Keratinocyte (primary cell): ENCODE data around the gene MATK. TPM values are rescaled to one million over a fixed set of nuclear protein-coding genes. Genes with fewer than 3 reads are reported as not detected.
"Not testable (repeated sequence)": the region's sequence is repeated elsewhere in the genome, so short reads cannot be mapped to it uniquely, and the experiment has no call there.

Experiments used
- DNase-seq: peaks from one replicate; pipeline ENCODE4 v3.0.0-alpha.2; 2011; ENCODE audit warnings: low read depth, missing footprints, low spot score
- FAIRE-seq: peaks from 2 replicates; lab custom pipeline; 2011; peaks lifted over from hg19 to GRCh38; lab: Jason Lieb, UNC
- H2AFZ ChIP-seq: 2 replicates; pipeline ENCODE4 v1.6.0; 2012; ENCODE audit warnings: low read length, control low read depth, inconsistent platforms; ENCODE audit not compliant: control insufficient read depth
- H3K27ac ChIP-seq: 2 replicates; pipeline ENCODE4 v1.5.1; 2011; ENCODE audit warnings: low read length; ENCODE audit not compliant: control insufficient read depth, insufficient read depth
- H3K27me3 ChIP-seq: 3 replicates; pipeline ENCODE4 v1.6.0; 2011; ENCODE audit warnings: low read length; ENCODE audit not compliant: control insufficient read depth, insufficient read depth; ENCODE audit errors: extremely low read depth
- H3K36me3 ChIP-seq, 2 experiments: 2 replicates in 1 of 2; 3 replicates in 1 of 2; pipeline ENCODE4 v1.5.1; 2011; ENCODE audit warnings: low read length in 2 of 2, mild to moderate bottlenecking in 1 of 2; ENCODE audit not compliant: control insufficient read depth in 2 of 2, insufficient read depth in 2 of 2; ENCODE audit errors: extremely low read depth in 1 of 2
- H3K4me1 ChIP-seq: 3 replicates; pipeline ENCODE4 v1.5.1; 2011; ENCODE audit warnings: low read length; ENCODE audit not compliant: control insufficient read depth, insufficient read depth; ENCODE audit errors: extremely low read depth
- H3K4me2 ChIP-seq: 3 replicates; pipeline ENCODE4 v1.6.0; 2011; ENCODE audit warnings: low read depth, low read length; ENCODE audit not compliant: control insufficient read depth, insufficient read depth; ENCODE audit errors: extremely low read depth
- H3K4me3 ChIP-seq, 3 experiments: fragments of 200-600 bp in 1 of 3; sonication (generic) in 1 of 3; 2 replicates in 2 of 3; 3 replicates in 1 of 3; pipeline ENCODE4 v1.5.1; 2011 to 2016; ENCODE audit warnings: low read length in 3 of 3, mild to moderate bottlenecking in 3 of 3, control low read depth in 2 of 3, inconsistent platforms in 1 of 3, low read depth in 1 of 3, mixed read lengths in 1 of 3, mixed run types in 1 of 3, moderate library complexity in 1 of 3; ENCODE audit not compliant: control insufficient read depth in 2 of 3, insufficient read depth in 2 of 3; ENCODE audit errors: extremely low read depth in 1 of 3
- H3K79me2 ChIP-seq: 2 replicates; pipeline ENCODE4 v1.6.0; 2012; ENCODE audit warnings: low read length; ENCODE audit not compliant: control insufficient read depth, insufficient read depth
- H3K9ac ChIP-seq: 3 replicates; pipeline ENCODE4 v1.6.0; 2011; ENCODE audit warnings: low read length; ENCODE audit not compliant: control insufficient read depth, insufficient read depth; ENCODE audit errors: extremely low read depth
- H3K9me1 ChIP-seq: 3 replicates; pipeline ENCODE4 v1.6.0; 2011; ENCODE audit warnings: low read length; ENCODE audit not compliant: control insufficient read depth, insufficient read depth; ENCODE audit errors: extremely low read depth
- H3K9me3 ChIP-seq: 2 replicates; pipeline ENCODE4 v1.5.1; 2012; ENCODE audit warnings: low read depth, low read length; ENCODE audit not compliant: control insufficient read depth
- H4K20me1 ChIP-seq: 3 replicates; pipeline ENCODE4 v1.6.0; 2011; ENCODE audit warnings: low read length; ENCODE audit not compliant: control insufficient read depth, insufficient read depth; ENCODE audit errors: extremely low read depth
- EZH2 ChIP-seq: IDR thresholded peaks from one replicate; pipeline ENCODE4 v1.6.1; 2012; ENCODE audit warnings: inconsistent platforms, mild to moderate bottlenecking, low read length, moderate library complexity
- dilution Hi-C: fragments of 300-500 bp; cut with MboI; formaldehyde crosslinking; loops from one replicate; pipeline ENCODE4 v1.7.0; 2020; ENCODE audit warnings: low sequenced_read_pairs; ENCODE audit not compliant: extremely low pct_ligation_motif_present
- polyA plus RNA-seq, 5 experiments: library from polyadenylated mRNA; depleted of rRNA in 3 of 5; stranded (reverse) in 3 of 5; stranded (forward) in 1 of 5; unstranded in 1 of 5; fragments of >200 nt; gene quantifications; 1 replicate in 1 of 5; 2 replicates in 3 of 5; 3 replicates in 1 of 5; pipeline versions ENCODE4 v1.2.1 to v1.2.3, GENCODE V29; 2011 to 2012; ENCODE audit warnings: missing spikeins in 2 of 5, low read depth in 1 of 5, low replicate concordance in 1 of 5
- TF ChIP-seq, protein P1 (sequence below), 3 experiments: IDR thresholded peaks in 1 of 3; conservative IDR thresholded peaks in 1 of 3; optimal IDR thresholded peaks in 1 of 3; 2 replicates in 2 of 3; 3 replicates in 1 of 3; pipeline versions ENCODE3 to v1.5.1; 2011; ENCODE audit warnings: low read length in 3 of 3, mild to moderate bottlenecking in 3 of 3, moderate library complexity in 2 of 3, control low read depth in 1 of 3, inconsistent platforms in 1 of 3; ENCODE audit not compliant: insufficient read depth in 2 of 3; ENCODE audit errors: extremely low read depth in 1 of 3

MATK gene
- polyA plus RNA-seq, 1 donor (not counting 4 experiments of a cell fraction or from before 2014, with no cell fraction given), result 0.16 TPM

GRCh38 chr19:3757705-3758104 is 28.5 kb downstream of the MATK start:
- H3K9ac ChIP-seq, H3K4me3 ChIP-seq, H3K27ac ChIP-seq, dilution Hi-C loops, H3K4me2 ChIP-seq, FAIRE-seq, DNase-seq, H3K9me1 ChIP-seq, H3K27me3 ChIP-seq, H3K9me3 ChIP-seq, H3K36me3 ChIP-seq, H2AFZ ChIP-seq, H4K20me1 ChIP-seq, H3K4me1 ChIP-seq: not testable (repeated sequence)
- H3K79me2 ChIP-seq, result peaks cover 15% of the 10 kb centered on the region

DNA sequence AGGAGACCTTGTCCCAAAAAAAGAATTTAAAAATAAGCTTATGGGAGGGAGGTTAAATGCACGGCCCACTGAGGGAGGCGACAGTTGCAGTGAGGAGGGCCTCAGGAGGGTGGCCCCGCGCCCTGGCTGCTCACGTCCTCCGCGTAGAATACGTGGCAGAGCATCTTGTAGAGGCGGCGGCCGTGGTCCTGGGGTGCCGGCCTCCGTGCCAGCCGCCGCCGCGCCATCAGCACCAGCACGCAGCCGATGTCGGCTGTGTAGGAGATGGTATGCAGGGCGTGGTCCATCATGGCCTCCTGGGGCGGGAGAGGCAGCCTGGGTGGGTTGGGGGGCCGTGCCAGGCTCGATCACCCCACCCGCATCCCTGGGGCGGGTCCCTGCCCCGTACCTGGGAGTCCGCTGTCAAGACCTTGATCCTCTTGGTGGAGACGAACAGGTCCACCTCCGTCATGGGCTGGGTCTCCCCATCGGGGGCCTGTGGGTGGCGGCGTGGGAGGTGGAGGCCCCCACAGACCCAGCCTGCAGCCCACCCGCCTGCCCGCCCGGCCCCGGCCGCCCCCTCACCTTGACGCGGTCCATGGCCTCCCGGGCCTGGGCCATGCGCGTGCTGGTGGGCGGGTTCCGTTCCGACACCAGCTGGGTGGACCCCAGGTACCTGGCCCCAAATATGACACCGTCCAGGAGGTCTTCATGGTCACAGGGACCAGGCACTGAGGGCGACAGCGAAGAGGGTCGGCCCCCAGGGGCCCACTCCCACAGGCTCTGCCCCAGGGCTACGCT is 32.4 kb downstream of the MATK start:
- FAIRE-seq (no peak), DNase-seq (no peak)
- Histone ChIP-seq H3K79me2 (no peaks in the 10 kb centered on the region), H3K4me3 (no peak overlapping the region), H2AFZ (no peak overlapping the region), H3K27me3 (no peaks in the 10 kb centered on the region), H3K9me3 (no peaks in the 10 kb centered on the region), H3K4me2 (no peak overlapping the region), H3K27ac (no peak overlapping the region), H3K36me3 (peaks cover 6 to 10% of the 10 kb centered on the region in 2 experiments), H4K20me1 (no peaks in the 10 kb centered on the region), H3K9me1 (no peaks in the 10 kb centered on the region), H3K9ac (no peak overlapping the region), H3K4me1 (no peaks in the 10 kb centered on the region)
- TF ChIP-seq, protein P1, sequence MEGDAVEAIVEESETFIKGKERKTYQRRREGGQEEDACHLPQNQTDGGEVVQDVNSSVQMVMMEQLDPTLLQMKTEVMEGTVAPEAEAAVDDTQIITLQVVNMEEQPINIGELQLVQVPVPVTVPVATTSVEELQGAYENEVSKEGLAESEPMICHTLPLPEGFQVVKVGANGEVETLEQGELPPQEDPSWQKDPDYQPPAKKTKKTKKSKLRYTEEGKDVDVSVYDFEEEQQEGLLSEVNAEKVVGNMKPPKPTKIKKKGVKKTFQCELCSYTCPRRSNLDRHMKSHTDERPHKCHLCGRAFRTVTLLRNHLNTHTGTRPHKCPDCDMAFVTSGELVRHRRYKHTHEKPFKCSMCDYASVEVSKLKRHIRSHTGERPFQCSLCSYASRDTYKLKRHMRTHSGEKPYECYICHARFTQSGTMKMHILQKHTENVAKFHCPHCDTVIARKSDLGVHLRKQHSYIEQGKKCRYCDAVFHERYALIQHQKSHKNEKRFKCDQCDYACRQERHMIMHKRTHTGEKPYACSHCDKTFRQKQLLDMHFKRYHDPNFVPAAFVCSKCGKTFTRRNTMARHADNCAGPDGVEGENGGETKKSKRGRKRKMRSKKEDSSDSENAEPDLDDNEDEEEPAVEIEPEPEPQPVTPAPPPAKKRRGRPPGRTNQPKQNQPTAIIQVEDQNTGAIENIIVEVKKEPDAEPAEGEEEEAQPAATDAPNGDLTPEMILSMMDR (optimal IDR thresholded peaks at IDR 0.05 in 1 of 3, IDR thresholded peaks at IDR 0.05 in 1 of 3, conservative IDR thresholded peaks at IDR 0.05 in 1 of 3; ENCODE audit: extremely low read depth in 1 of 3, insufficient read depth in 2 of 3, low read length in 3 of 3), result no peak
- no peak for TF ChIP-seq EZH2
- dilution Hi-C loops, result no loop called here
